SK-N-SH (cell line): ENCODE data around the gene SPAAR. TPM values are rescaled to one million over a fixed set of nuclear protein-coding genes. Genes with fewer than 3 reads are reported as not detected.

Source experiments
- CTCF ChIA-PET: fragments of 300-600, 350-600 bp; formaldehyde crosslinking; extraction: SDS; loops from one replicate; lab custom pipeline; 2021; lab: Yijun Ruan, JAX
- POLR2A ChIA-PET: fragments of 350-600 bp; sonication (Branson Sonifier 250); formaldehyde crosslinking; extraction: SDS; loops from one replicate; lab custom pipeline; 2020; ENCODE audit warnings: antibody characterized with exemption, inconsistent platforms; lab: Yijun Ruan, JAX
- DNase-seq: peaks from one replicate; pipeline ENCODE4 v3.0.0; 2012
- H2AFZ ChIP-seq: fragments of 200-600 bp; sonication (generic); 2 replicates; pipeline ENCODE4 v1.8.1; 2016; ENCODE audit warnings: antibody characterized with exemption, mild to moderate bottlenecking, low read depth
- H3F3A ChIP-seq: fragments of 200-600 bp; sonication (generic); replicated peaks from 2 replicates; pipeline ENCODE3; 2016; ENCODE audit warnings: antibody characterized with exemption, mild to moderate bottlenecking; ENCODE audit not compliant: insufficient read depth
- H3K27ac ChIP-seq, 2 experiments: fragments of 200-500 bp in 1 of 2; fragments of 200-600 bp in 1 of 2; sonication (Bioruptor generic) in 1 of 2; sonication (generic), shearing (Covaris generic) in 1 of 2; 2 replicates each; pipeline versions ENCODE4 v1.5.1 to v1.6.1; 2014 to 2016; ENCODE audit warnings: low read depth in 2 of 2, inconsistent platforms in 1 of 2, low read length in 1 of 2, mild to moderate bottlenecking in 1 of 2, mixed read lengths in 1 of 2
- H3K27me3 ChIP-seq: fragments of 200-600 bp; sonication (generic), shearing (Covaris generic); 2 replicates; pipeline ENCODE4 v1.6.1; 2016; ENCODE audit warnings: mixed run types; ENCODE audit not compliant: insufficient read depth
- H3K36me3 ChIP-seq, 2 experiments: fragments of 200-500 bp in 1 of 2; fragments of 200-600 bp in 1 of 2; sonication (Bioruptor generic) in 1 of 2; sonication (generic) in 1 of 2; replicated peaks in 1 of 2; 2 replicates each; pipeline versions ENCODE3 to v1.5.1; 2014 to 2016; ENCODE audit warnings: low read length in 1 of 2, mild to moderate bottlenecking in 1 of 2; ENCODE audit not compliant: insufficient read depth in 2 of 2, control insufficient read depth in 1 of 2
- H3K4me1 ChIP-seq, 2 experiments: fragments of 200-500 bp in 1 of 2; fragments of 200-600 bp in 1 of 2; sonication (Bioruptor generic) in 1 of 2; sonication (generic), shearing (Covaris generic) in 1 of 2; 2 replicates each; pipeline versions ENCODE4 v1.5.1 to v1.6.1; 2014 to 2016; ENCODE audit warnings: low read depth in 1 of 2, low read length in 1 of 2, mixed run types in 1 of 2; ENCODE audit not compliant: insufficient read depth in 2 of 2, control insufficient read depth in 1 of 2
- H3K4me2 ChIP-seq: fragments of 200-600 bp; sonication (generic), shearing (Covaris generic); 2 replicates; pipeline ENCODE4 v1.6.1; 2017; ENCODE audit warnings: mixed run types
- H3K4me3 ChIP-seq, 2 experiments: fragments of 200-500 bp in 1 of 2; fragments of 200-600 bp in 1 of 2; sonication (Bioruptor generic) in 1 of 2; sonication (generic), shearing (Covaris generic) in 1 of 2; 2 replicates each; pipeline versions ENCODE4 v1.5.1 to v1.8.1; 2014 to 2016; ENCODE audit warnings: low read depth in 2 of 2, inconsistent platforms in 1 of 2, low read length in 1 of 2, mild to moderate bottlenecking in 1 of 2, mixed read lengths in 1 of 2, moderate library complexity in 1 of 2
- H3K79me2 ChIP-seq: fragments of 200-600 bp; sonication (generic); 2 replicates; pipeline ENCODE4 v1.8.1; 2017; ENCODE audit warnings: mild to moderate bottlenecking; ENCODE audit not compliant: insufficient read depth
- H3K9ac ChIP-seq: fragments of 200-600 bp; sonication (generic); 2 replicates; pipeline ENCODE4 v1.6.1; 2017; ENCODE audit warnings: mixed run types
- H3K9me2 ChIP-seq: fragments of 200-600 bp; sonication (generic); 2 replicates; pipeline ENCODE4 v1.6.1; 2017; ENCODE audit warnings: mixed run types
- H3K9me3 ChIP-seq: fragments of 200-600 bp; sonication (generic); 2 replicates; pipeline ENCODE4 v1.6.1; 2017; ENCODE audit warnings: mixed run types, mild to moderate bottlenecking, moderate library complexity
- H4K20me1 ChIP-seq: fragments of 200-600 bp; sonication (generic); 2 replicates; pipeline ENCODE4 v1.6.1; 2017; ENCODE audit warnings: mild to moderate bottlenecking, mixed run types; ENCODE audit not compliant: insufficient read depth
- CHD2 ChIP-seq: fragments of 150-350 bp; IDR thresholded peaks from 2 replicates; pipeline ENCODE4 v1.6.1; 2018; ENCODE audit warnings: low read length; ENCODE audit not compliant: partially characterized antibody
- MEF2A ChIP-seq: IDR thresholded peaks from 2 replicates; pipeline ENCODE4 v1.4.0; 2012; ENCODE audit warnings: low read depth, borderline replicate concordance
- NRF1 ChIP-seq: IDR thresholded peaks from 2 replicates; pipeline ENCODE4 v1.6.1; 2012; ENCODE audit warnings: low read depth, mild to moderate bottlenecking, low read length
- SIN3A ChIP-seq: IDR thresholded peaks from 2 replicates; pipeline ENCODE4 v1.6.1; 2012; ENCODE audit warnings: low read depth, mild to moderate bottlenecking, low read length, moderate library complexity, borderline replicate concordance
- TCF12 ChIP-seq: IDR thresholded peaks from 2 replicates; pipeline ENCODE4 v1.4.0; 2012
- WGBS: methylation state at CpG from one replicate; pipeline ENCODE4 v1.1.6; 2017; ENCODE audit warnings: low lambda C conversion rate; 5-methylcytosine and 5-hydroxymethylcytosine counted together
- polyA plus RNA-seq, 3 experiments: library from polyadenylated mRNA; depleted of rRNA; stranded (reverse); fragments of >200 nt; gene quantifications; 2 replicates each; pipeline ENCODE4 v1.2.3, GENCODE V29; 2012
- TF ChIP-seq, protein P1 (sequence below): IDR thresholded peaks from 2 replicates; pipeline ENCODE4 v1.4.0; 2012; ENCODE audit warnings: low read depth, borderline replicate concordance
- TF ChIP-seq, protein P2 (sequence below): IDR thresholded peaks from 2 replicates; pipeline ENCODE4 v1.6.1; 2012; ENCODE audit warnings: mild to moderate bottlenecking, low read depth, low read length, moderate library complexity
- TF ChIP-seq, protein P3 (sequence below): IDR thresholded peaks from 2 replicates; pipeline ENCODE4; 2012
- TF ChIP-seq, protein P4 (sequence below): fragments of 200-600 bp; sonication (generic); IDR thresholded peaks from 2 replicates; pipeline ENCODE4 v1.6.1; 2017; ENCODE audit warnings: antibody characterized with exemption, mild to moderate bottlenecking, moderate library complexity

The SPAAR gene
- polyA plus RNA-seq, 1 of the 3 experiments (the other 2 are of a cell fraction) = 0.13 TPM

DNA sequence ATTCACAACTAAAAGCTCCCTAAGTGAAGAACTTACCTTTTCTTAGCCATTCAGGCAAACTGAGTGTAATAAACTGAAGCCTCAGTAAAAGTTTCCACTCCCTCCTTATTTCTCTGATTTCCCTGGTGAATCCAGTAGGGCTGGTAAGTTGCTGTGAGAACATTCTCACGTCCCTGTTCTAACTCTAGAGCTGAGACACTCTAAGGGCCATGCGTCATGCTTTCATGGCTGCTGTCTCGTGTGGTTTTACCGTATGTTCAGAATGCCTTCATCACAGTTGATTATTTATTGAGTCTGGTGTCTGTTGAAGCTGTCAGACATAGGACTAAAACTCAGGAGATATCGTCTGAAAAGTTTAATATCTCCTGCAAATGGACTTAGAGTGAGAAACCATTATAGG, 47.4 kb downstream of the SPAAR start:
- Histone ChIP-seq H3F3A (peaks cover 16% of the 10 kb centered on the region), H3K9me3 (no peaks in the 10 kb centered on the region), H3K4me3 (no peak overlapping the region), H3K9ac (no peak overlapping the region), H4K20me1 (no peaks in the 10 kb centered on the region), H3K36me3 (no peaks in the 10 kb centered on the region), H3K79me2 (peaks cover 3% of the 10 kb centered on the region; the same call in 1 of the 2 replicates), H2AFZ (no peak overlapping the region), H3K4me1 (peaks cover 0 to 18% of the 10 kb centered on the region in 2 experiments; a peak in 2 of 4 replicates), H3K9me2 (no peaks in the 10 kb centered on the region), H3K27me3 (no peaks in the 10 kb centered on the region), H3K27ac (no peak overlapping the region), H3K4me2 (no peak overlapping the region)
- ChIA-PET POLR2A (no interaction called here), CTCF (interaction anchor here (1.0 to 7.5 kb wide), 10 partner anchors 9 to 372 kb away, joined by 3 to 88 read pairs (median 16); partner anchors contain the start of gene HRCT1)
- WGBS = 82% methylated on average over 5 of the region's 5 CpGs
- no peak for TF ChIP-seq CHD2
- no peak for TF ChIP-seq TCF12
- TF ChIP-seq, protein P1, sequence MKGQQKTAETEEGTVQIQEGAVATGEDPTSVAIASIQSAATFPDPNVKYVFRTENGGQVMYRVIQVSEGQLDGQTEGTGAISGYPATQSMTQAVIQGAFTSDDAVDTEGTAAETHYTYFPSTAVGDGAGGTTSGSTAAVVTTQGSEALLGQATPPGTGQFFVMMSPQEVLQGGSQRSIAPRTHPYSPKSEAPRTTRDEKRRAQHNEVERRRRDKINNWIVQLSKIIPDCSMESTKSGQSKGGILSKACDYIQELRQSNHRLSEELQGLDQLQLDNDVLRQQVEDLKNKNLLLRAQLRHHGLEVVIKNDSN = no peak
- TF ChIP-seq, protein P2, sequence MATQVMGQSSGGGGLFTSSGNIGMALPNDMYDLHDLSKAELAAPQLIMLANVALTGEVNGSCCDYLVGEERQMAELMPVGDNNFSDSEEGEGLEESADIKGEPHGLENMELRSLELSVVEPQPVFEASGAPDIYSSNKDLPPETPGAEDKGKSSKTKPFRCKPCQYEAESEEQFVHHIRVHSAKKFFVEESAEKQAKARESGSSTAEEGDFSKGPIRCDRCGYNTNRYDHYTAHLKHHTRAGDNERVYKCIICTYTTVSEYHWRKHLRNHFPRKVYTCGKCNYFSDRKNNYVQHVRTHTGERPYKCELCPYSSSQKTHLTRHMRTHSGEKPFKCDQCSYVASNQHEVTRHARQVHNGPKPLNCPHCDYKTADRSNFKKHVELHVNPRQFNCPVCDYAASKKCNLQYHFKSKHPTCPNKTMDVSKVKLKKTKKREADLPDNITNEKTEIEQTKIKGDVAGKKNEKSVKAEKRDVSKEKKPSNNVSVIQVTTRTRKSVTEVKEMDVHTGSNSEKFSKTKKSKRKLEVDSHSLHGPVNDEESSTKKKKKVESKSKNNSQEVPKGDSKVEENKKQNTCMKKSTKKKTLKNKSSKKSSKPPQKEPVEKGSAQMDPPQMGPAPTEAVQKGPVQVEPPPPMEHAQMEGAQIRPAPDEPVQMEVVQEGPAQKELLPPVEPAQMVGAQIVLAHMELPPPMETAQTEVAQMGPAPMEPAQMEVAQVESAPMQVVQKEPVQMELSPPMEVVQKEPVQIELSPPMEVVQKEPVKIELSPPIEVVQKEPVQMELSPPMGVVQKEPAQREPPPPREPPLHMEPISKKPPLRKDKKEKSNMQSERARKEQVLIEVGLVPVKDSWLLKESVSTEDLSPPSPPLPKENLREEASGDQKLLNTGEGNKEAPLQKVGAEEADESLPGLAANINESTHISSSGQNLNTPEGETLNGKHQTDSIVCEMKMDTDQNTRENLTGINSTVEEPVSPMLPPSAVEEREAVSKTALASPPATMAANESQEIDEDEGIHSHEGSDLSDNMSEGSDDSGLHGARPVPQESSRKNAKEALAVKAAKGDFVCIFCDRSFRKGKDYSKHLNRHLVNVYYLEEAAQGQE = no peak
- no peak for TF ChIP-seq MEF2A
- TF ChIP-seq, protein P3, sequence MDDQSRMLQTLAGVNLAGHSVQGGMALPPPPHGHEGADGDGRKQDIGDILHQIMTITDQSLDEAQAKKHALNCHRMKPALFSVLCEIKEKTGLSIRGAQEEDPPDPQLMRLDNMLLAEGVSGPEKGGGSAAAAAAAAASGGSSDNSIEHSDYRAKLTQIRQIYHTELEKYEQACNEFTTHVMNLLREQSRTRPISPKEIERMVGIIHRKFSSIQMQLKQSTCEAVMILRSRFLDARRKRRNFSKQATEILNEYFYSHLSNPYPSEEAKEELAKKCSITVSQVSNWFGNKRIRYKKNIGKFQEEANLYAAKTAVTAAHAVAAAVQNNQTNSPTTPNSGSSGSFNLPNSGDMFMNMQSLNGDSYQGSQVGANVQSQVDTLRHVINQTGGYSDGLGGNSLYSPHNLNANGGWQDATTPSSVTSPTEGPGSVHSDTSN = no peak
- TF ChIP-seq, protein P4, sequence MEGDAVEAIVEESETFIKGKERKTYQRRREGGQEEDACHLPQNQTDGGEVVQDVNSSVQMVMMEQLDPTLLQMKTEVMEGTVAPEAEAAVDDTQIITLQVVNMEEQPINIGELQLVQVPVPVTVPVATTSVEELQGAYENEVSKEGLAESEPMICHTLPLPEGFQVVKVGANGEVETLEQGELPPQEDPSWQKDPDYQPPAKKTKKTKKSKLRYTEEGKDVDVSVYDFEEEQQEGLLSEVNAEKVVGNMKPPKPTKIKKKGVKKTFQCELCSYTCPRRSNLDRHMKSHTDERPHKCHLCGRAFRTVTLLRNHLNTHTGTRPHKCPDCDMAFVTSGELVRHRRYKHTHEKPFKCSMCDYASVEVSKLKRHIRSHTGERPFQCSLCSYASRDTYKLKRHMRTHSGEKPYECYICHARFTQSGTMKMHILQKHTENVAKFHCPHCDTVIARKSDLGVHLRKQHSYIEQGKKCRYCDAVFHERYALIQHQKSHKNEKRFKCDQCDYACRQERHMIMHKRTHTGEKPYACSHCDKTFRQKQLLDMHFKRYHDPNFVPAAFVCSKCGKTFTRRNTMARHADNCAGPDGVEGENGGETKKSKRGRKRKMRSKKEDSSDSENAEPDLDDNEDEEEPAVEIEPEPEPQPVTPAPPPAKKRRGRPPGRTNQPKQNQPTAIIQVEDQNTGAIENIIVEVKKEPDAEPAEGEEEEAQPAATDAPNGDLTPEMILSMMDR = no peak
- no peak for TF ChIP-seq SIN3A
- TF ChIP-seq NRF1 = no peak
- DNase-seq = no peak
